MCF 10A (cell line): ENCODE measurements around the gene TEK. TPM values are rescaled to one million over a fixed set of nuclear protein-coding genes. Genes with fewer than 3 reads are reported as not detected.

Experiments used
- BruUV-seq: library from RNA; stranded (reverse); fragments of 400-500 nt; replicated peaks from 2 replicates; lab custom pipeline; 2021; lab: Mats Ljungman, UMichigan
- CTCF ChIA-PET: fragments of 300-600 bp; sonication (Branson Sonifier 250); formaldehyde crosslinking; extraction: SDS; loops from one replicate; lab custom pipeline; 2021; ENCODE audit warnings: antibody characterized with exemption, inconsistent platforms; lab: Yijun Ruan, JAX
- POLR2A ChIA-PET: fragments of 300-600, 350-650 bp; sonication (Branson Sonifier 250); formaldehyde crosslinking; extraction: SDS; loops from one replicate; lab custom pipeline; 2020; ENCODE audit warnings: antibody characterized with exemption, inconsistent platforms; lab: Yijun Ruan, JAX
- DNase-seq: peaks from one replicate; pipeline ENCODE4 v3.0.0-alpha.2; 2018; ENCODE audit not compliant: unreplicated experiment
- H3K27ac Mint-ChIP-seq: one replicate; pipeline ENCODE4 v1.8.0; 2022; ENCODE audit warnings: mild to moderate bottlenecking, low read depth, mixed read lengths; ENCODE audit not compliant: unreplicated experiment
- H3K27me3 Mint-ChIP-seq: one replicate; pipeline ENCODE4 v1.8.0; 2022; ENCODE audit warnings: mixed read lengths; ENCODE audit not compliant: insufficient read depth, unreplicated experiment
- H3K36me3 Mint-ChIP-seq: one replicate; pipeline ENCODE4 v1.8.0; 2022; ENCODE audit warnings: mild to moderate bottlenecking, moderate library complexity, mixed read lengths; ENCODE audit not compliant: insufficient read depth, unreplicated experiment
- H3K4me1 Mint-ChIP-seq: one replicate; pipeline ENCODE4 v1.8.0; 2022; ENCODE audit warnings: mixed read lengths; ENCODE audit not compliant: insufficient read depth, unreplicated experiment
- H3K4me3 Mint-ChIP-seq: one replicate; pipeline ENCODE4 v1.8.0; 2022; ENCODE audit warnings: mild to moderate bottlenecking, moderate library complexity, mixed read lengths; ENCODE audit not compliant: unreplicated experiment
- H3K9me3 Mint-ChIP-seq: one replicate; pipeline ENCODE4 v1.8.0; 2022; ENCODE audit warnings: mixed read lengths; ENCODE audit not compliant: unreplicated experiment
- CTCF ChIP-seq: fragments of 200-600 bp; IDR thresholded peaks from one replicate; pipeline ENCODE4 v1.8.0; 2022; ENCODE audit warnings: antibody characterized with exemption, mild to moderate bottlenecking; ENCODE audit not compliant: unreplicated experiment
- intact Hi-C: fragments of 100-400 bp; cut with micrococcal nuclease; formaldehyde crosslinking; loops from 2 replicates; pipeline ENCODE4 v1.14.1; 2022
- total RNA-seq: library from RNA; stranded (reverse); gene quantifications from 2 replicates; pipeline ENCODE4 v1.2.3, GENCODE V29; 2022

Gene TEK
- total RNA-seq, 1 experiment from 2014 or later, result 0.91 TPM

- DNase-seq, result peak; percentile 24
Observed at GRCh38 chr9:27086818-27087680, 22.0 kb upstream of the TEK start.

GRCh38 chr9:27088981-27089380 is 20.0 kb upstream of the TEK start:
- BruUV-seq, result no TSS peak
- no peaks in the 10 kb centered on the region for H3K36me3 Mint-ChIP-seq
- no peaks in the 10 kb centered on the region for H3K9me3 Mint-ChIP-seq
- no peak overlapping the region for H3K4me3 Mint-ChIP-seq
- no peak for TF ChIP-seq CTCF
- no peaks in the 10 kb centered on the region for H3K4me1 Mint-ChIP-seq
- no peak overlapping the region for H3K27ac Mint-ChIP-seq
- CTCF ChIA-PET, result no interaction called here
- POLR2A ChIA-PET, result no interaction called here
- no peaks in the 10 kb centered on the region for H3K27me3 Mint-ChIP-seq
- no peak for DNase-seq
- intact Hi-C loops, result no loop called here

More at GRCh38 chr9:27086818-27087680, 22.0 kb upstream of the TEK start:
- no TSS peak for BruUV-seq
- ChIA-PET POLR2A (interaction anchor here (1.0 kb wide), 1 partner anchor 10 kb away, joined by 3 read pairs; no protein-coding TSS in a partner anchor), CTCF (interaction anchor here (0.6 kb wide), 1 partner anchor 68 kb away, joined by 3 read pairs; no protein-coding TSS in a partner anchor)
- Mint-ChIP-seq H3K9me3 (no peaks in the 10 kb centered on the region), H3K4me3 (no peak overlapping the region), H3K27ac (no peak overlapping the region), H3K4me1 (no peaks in the 10 kb centered on the region), H3K27me3 (no peaks in the 10 kb centered on the region), H3K36me3 (no peaks in the 10 kb centered on the region)
- intact Hi-C loops, result no loop called here
- TF ChIP-seq CTCF, result no peak

GRCh38 chr9:27089706-27090105 is 19.3 kb upstream of the TEK start:
- no peaks in the 10 kb centered on the region for H3K9me3 Mint-ChIP-seq
- H3K4me3 Mint-ChIP-seq, result no peak overlapping the region
- no peaks in the 10 kb centered on the region for H3K36me3 Mint-ChIP-seq
- intact Hi-C loops, result no loop called here
- H3K27me3 Mint-ChIP-seq, result no peaks in the 10 kb centered on the region
- H3K4me1 Mint-ChIP-seq, result peaks cover 5% of the 10 kb centered on the region
- ChIA-PET CTCF (interaction anchor here (0.6 kb wide), 1 partner anchor 31 kb away, joined by 3 read pairs; no protein-coding TSS in a partner anchor), POLR2A (no interaction called here)
- TF ChIP-seq CTCF, result no peak
- H3K27ac Mint-ChIP-seq, result no peak overlapping the region
- no TSS peak for BruUV-seq
- no peak for DNase-seq

- intact Hi-C loops, result no loop called here
- H3K4me3 Mint-ChIP-seq, result no peak overlapping the region
- no peaks in the 10 kb centered on the region for H3K27me3 Mint-ChIP-seq
- no TSS peak for BruUV-seq
- CTCF ChIA-PET, result no interaction called here
- POLR2A ChIA-PET, result no interaction called here
- DNase-seq, result no peak
- H3K27ac Mint-ChIP-seq, result no peak overlapping the region
- H3K4me1 Mint-ChIP-seq, result peaks cover 7% of the 10 kb centered on the region
- no peaks in the 10 kb centered on the region for H3K9me3 Mint-ChIP-seq
- no peaks in the 10 kb centered on the region for H3K36me3 Mint-ChIP-seq
- no peak for TF ChIP-seq CTCF
Observed at GRCh38 chr9:27090231-27090630, 18.8 kb upstream of the TEK start.
